ENCODE data around the gene ACOT7.

The ACOT7 gene

DNA sequence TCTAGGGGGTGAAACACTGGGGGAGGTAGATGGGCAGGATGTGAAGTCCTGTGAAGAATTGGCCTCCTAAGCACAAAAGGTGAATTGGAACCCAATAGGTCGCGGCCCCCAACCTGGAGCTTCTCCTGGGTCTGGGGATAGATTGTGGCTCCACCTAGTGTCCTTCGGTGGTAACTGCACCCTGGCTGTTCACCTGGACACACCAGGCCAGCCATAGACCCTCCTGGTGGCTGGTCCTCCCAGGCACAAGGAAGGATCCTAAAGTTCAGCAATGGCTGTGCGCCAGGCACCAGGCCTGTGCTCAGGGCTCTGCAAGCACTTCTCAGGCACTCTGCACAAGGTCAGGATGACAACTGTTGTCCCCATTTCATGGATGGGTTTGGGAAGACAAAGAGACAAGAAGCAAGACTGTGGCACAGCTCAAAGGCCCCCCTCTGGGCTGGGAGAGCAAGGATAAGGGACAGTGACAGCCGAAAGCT, 44.5 kb upstream of the ACOT7 start:
- TF ChIP-seq NFIC (IDR thresholded peaks at IDR 0.05) (no peak), TAF1 (IDR thresholded peaks at IDR 0.05; ENCODE audit: low read depth) (no peak), CEBPB (IDR thresholded peaks at IDR 0.05) (no peak), ZBTB7A (IDR thresholded peaks at IDR 0.05; ENCODE audit: low read depth) (peak; percentile 49; the same call in 1 of the 2 replicates), FOXM1 (IDR thresholded peaks at IDR 0.05; ENCODE audit: borderline replicate concordance, low read depth) (no peak), TEAD4 (IDR thresholded peaks at IDR 0.05) (no peak; the same call in 1 of the 2 replicates), EP300 (IDR thresholded peaks at IDR 0.05; ENCODE audit: borderline replicate concordance) (peak; percentile 34; the same call in 1 of the 2 replicates), CREB1 (IDR thresholded peaks at IDR 0.05; ENCODE audit: low read depth) (no peak), EGR1 (IDR thresholded peaks at IDR 0.05) (no peak), YY1 (IDR thresholded peaks at IDR 0.05; ENCODE audit: low read depth) (0 out of 2 replicates have a peak, but pooled peaks have one; percentile 13), RAD21 (IDR thresholded peaks at IDR 0.05; ENCODE audit: low read depth) (peak; percentile 85), TCF12 (IDR thresholded peaks at IDR 0.05; ENCODE audit: low read depth) (0 out of 2 replicates have a peak, but pooled peaks have one; percentile 17)
- TF ChIP-seq, protein P1, sequence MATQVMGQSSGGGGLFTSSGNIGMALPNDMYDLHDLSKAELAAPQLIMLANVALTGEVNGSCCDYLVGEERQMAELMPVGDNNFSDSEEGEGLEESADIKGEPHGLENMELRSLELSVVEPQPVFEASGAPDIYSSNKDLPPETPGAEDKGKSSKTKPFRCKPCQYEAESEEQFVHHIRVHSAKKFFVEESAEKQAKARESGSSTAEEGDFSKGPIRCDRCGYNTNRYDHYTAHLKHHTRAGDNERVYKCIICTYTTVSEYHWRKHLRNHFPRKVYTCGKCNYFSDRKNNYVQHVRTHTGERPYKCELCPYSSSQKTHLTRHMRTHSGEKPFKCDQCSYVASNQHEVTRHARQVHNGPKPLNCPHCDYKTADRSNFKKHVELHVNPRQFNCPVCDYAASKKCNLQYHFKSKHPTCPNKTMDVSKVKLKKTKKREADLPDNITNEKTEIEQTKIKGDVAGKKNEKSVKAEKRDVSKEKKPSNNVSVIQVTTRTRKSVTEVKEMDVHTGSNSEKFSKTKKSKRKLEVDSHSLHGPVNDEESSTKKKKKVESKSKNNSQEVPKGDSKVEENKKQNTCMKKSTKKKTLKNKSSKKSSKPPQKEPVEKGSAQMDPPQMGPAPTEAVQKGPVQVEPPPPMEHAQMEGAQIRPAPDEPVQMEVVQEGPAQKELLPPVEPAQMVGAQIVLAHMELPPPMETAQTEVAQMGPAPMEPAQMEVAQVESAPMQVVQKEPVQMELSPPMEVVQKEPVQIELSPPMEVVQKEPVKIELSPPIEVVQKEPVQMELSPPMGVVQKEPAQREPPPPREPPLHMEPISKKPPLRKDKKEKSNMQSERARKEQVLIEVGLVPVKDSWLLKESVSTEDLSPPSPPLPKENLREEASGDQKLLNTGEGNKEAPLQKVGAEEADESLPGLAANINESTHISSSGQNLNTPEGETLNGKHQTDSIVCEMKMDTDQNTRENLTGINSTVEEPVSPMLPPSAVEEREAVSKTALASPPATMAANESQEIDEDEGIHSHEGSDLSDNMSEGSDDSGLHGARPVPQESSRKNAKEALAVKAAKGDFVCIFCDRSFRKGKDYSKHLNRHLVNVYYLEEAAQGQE (IDR thresholded peaks at IDR 0.05; ENCODE audit: low read depth) = no peak
- TF ChIP-seq, protein P2, sequence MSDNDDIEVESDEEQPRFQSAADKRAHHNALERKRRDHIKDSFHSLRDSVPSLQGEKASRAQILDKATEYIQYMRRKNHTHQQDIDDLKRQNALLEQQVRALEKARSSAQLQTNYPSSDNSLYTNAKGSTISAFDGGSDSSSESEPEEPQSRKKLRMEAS (IDR thresholded peaks at IDR 0.05) = peak; percentile 38; the same call in 1 of the 2 replicates
- TF ChIP-seq, protein P3, sequence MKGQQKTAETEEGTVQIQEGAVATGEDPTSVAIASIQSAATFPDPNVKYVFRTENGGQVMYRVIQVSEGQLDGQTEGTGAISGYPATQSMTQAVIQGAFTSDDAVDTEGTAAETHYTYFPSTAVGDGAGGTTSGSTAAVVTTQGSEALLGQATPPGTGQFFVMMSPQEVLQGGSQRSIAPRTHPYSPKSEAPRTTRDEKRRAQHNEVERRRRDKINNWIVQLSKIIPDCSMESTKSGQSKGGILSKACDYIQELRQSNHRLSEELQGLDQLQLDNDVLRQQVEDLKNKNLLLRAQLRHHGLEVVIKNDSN (IDR thresholded peaks at IDR 0.05) = no peak

DNA sequence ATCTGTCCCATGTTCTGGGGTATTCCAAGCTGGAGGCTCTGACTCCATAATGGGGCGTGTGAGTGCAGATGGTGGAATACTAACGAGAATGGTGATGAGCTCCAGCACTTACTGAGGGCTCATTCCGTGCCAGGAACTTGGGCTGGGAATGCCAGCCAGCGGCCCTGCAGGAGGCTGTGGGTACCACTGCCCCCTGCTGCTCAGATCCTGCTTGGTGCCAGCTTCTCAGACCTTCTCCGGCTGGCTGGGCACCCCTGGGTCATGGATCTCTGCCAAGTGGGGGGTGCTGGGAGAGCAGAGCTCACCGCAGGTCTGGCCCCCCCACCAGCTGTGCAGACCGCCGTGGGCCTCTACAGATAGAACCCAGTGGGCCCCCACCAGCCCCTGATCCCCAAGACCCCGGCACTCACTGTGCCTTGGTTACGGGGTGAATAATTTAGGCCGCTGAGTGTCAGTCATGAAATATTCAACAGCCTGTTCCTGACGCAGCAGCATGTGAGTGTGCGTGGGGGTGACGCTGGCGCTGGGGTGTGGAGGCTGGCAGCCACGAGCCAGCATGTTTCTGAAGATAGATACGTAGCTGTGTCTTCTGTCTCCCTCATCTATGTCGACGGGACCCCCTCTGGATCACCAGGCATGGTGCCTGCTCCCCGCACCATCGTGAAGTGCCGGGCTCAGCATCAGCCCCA, 43.6 kb upstream of the ACOT7 start:
- TF ChIP-seq FOXM1 (IDR thresholded peaks at IDR 0.05; ENCODE audit: borderline replicate concordance, low read depth) = peak; percentile 73
- peak; percentile 84 for TF ChIP-seq TEAD4 (IDR thresholded peaks at IDR 0.05)
- peak; percentile 96 for TF ChIP-seq EP300 (IDR thresholded peaks at IDR 0.05; ENCODE audit: borderline replicate concordance)
- TF ChIP-seq NFIC (IDR thresholded peaks at IDR 0.05) = peak; percentile 99
- TF ChIP-seq RAD21 (IDR thresholded peaks at IDR 0.05; ENCODE audit: low read depth) = peak; percentile 48; the same call in 1 of the 2 replicates
- TF ChIP-seq YY1 (IDR thresholded peaks at IDR 0.05; ENCODE audit: low read depth) = peak; percentile 44; the same call in 1 of the 2 replicates
- peak; percentile 60 for TF ChIP-seq ZBTB7A (IDR thresholded peaks at IDR 0.05; ENCODE audit: low read depth)
- peak; percentile 96 for TF ChIP-seq TCF12 (IDR thresholded peaks at IDR 0.05; ENCODE audit: low read depth)

DNA sequence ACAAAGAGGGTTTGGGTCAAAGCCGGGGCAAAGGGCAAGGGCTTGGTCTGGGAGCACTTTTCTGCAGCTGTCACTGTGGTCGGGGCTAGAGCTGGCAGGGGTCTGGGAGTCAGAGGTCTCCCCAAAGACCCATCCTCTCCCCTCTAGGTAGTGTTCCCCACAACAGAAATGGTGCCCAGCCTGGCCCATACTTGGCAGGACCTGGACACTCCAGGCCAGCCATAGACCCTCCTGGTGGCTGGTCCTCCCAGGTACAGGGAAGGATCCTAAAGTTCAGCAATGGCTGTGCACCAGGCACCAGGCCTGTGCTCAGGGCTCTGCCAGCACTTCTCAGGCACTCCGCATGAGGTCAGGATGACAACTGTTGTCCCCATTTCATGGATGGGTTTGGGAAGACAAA, 42.0 kb upstream of the ACOT7 start:
- no peak for TF ChIP-seq EGR1 (IDR thresholded peaks at IDR 0.05)
- TF ChIP-seq, protein P2 (IDR thresholded peaks at IDR 0.05) = no peak
- no peak for TF ChIP-seq YY1 (IDR thresholded peaks at IDR 0.05; ENCODE audit: low read depth)
- TF ChIP-seq EP300 (IDR thresholded peaks at IDR 0.05; ENCODE audit: borderline replicate concordance) = no peak
- TF ChIP-seq TCF12 (IDR thresholded peaks at IDR 0.05; ENCODE audit: low read depth) = no peak
- TF ChIP-seq, protein P3 (IDR thresholded peaks at IDR 0.05) = no peak
- TF ChIP-seq NFIC (IDR thresholded peaks at IDR 0.05) = no peak
- TF ChIP-seq CREB1 (IDR thresholded peaks at IDR 0.05; ENCODE audit: low read depth) = no peak
- no peak for TF ChIP-seq FOXM1 (IDR thresholded peaks at IDR 0.05; ENCODE audit: borderline replicate concordance, low read depth)
- no peak for TF ChIP-seq CEBPB (IDR thresholded peaks at IDR 0.05)
- TF ChIP-seq ZBTB7A (IDR thresholded peaks at IDR 0.05; ENCODE audit: low read depth) = no peak
- TF ChIP-seq RAD21 (IDR thresholded peaks at IDR 0.05; ENCODE audit: low read depth) = no peak

DNA sequence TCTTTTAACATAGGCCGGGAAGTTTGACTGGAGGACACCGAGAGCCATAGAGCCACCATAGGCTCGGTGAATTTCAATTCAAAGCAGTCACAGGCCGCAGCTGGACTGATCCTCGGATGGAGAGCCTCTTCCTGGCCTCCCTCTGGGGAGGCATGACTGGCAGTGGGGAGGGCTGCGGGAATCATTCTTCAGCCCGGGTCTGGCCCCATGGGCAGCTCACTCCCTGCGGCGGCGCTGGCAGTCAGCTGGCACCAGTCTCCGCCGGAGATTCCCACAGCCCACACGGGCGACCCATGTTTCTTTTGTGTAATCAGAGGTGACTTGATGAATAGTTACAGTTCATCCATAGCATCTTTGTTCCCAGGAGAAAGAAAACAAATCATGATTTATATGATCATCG, 41.6 kb upstream of the ACOT7 start:
- TF ChIP-seq TAF1 (IDR thresholded peaks at IDR 0.05; ENCODE audit: low read depth) (no peak), EGR1 (IDR thresholded peaks at IDR 0.05) (no peak), NFIC (IDR thresholded peaks at IDR 0.05) (peak; percentile 48), EP300 (IDR thresholded peaks at IDR 0.05; ENCODE audit: borderline replicate concordance) (peak; percentile 60; the same call in 1 of the 2 replicates), TCF12 (IDR thresholded peaks at IDR 0.05; ENCODE audit: low read depth) (peak; percentile 58)

DNA sequence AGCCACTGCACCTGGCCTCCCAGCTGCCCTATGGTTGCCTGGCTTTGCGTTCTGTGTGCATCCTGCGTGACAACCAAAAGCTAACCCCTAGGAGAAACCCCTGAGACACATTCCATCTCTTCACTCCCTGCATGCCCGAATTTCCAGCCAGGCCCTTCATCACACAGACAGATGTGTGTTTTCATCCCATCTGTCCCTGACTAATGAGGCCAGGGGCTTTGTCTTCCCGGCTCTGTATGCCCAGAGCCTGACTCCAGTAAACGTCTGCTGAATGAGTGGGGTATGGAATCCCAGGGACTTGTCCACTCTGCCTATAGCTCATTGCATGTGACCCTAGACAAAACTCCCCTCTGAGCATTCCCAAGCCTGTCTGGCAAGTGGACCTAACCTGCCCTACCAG, 40.6 kb upstream of the ACOT7 start:
- TF ChIP-seq EP300 (IDR thresholded peaks at IDR 0.05; ENCODE audit: borderline replicate concordance) = no peak
- TF ChIP-seq TCF12 (IDR thresholded peaks at IDR 0.05; ENCODE audit: low read depth) = no peak
- TF ChIP-seq RAD21 (IDR thresholded peaks at IDR 0.05; ENCODE audit: low read depth) = no peak
- TF ChIP-seq YY1 (IDR thresholded peaks at IDR 0.05; ENCODE audit: low read depth) = no peak
- TF ChIP-seq, protein P2 (IDR thresholded peaks at IDR 0.05) = 0 out of 2 replicates have a peak, but pooled peaks have one; percentile 14
- TF ChIP-seq CEBPB (IDR thresholded peaks at IDR 0.05) = no peak

DNA sequence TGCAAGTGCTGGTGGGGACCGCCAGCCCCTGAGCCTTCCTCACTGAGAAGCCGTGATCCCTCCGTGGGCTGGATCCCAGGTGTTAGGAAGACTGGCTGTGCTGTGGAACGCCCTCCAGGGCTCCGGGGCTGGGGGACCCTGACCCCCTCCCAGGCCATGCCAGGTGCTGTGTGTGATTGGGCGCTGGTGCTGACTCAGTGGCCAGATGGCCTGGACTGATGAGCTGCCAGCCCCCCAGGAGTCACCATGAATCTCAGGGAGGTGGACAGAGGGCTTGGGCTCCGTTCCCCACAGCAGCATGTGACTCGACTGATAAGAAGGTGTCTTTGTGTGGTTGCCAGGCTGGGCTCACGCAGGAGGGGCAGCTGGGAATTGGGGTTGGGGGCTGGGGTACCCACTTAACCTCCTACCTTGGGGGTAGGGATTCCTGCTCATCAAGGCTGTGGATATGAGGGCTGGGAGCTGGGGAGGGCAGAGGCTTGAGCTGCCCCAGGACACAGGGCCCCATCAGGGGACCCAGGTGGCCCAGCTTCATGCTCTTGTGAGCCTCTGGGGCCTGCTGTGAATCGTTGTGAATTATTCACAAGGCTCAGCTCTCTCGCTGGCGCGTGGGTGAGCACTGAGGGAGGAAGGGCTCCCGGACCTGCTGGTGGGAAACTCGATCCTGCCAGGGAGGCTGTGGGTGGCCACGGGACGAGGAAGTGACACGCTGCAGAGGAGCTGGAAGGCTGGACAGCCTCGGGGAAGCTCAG, 36.3 kb upstream of the ACOT7 start:
- TF ChIP-seq ZBTB7A (IDR thresholded peaks at IDR 0.05; ENCODE audit: low read depth) (peak; percentile 62; the same call in 1 of the 2 replicates), TCF12 (IDR thresholded peaks at IDR 0.05; ENCODE audit: low read depth) (0 out of 2 replicates have a peak, but pooled peaks have one; percentile 21), EGR1 (IDR thresholded peaks at IDR 0.05) (peak; percentile 73; the same call in 1 of the 2 replicates), EP300 (IDR thresholded peaks at IDR 0.05; ENCODE audit: borderline replicate concordance) (peak; percentile 32; the same call in 1 of the 2 replicates)
